Ascending aorta (tissue), 2 donors: ENCODE measurements around the gene VSIG10L2. TPM values are rescaled to one million over a fixed set of nuclear protein-coding genes. Genes with fewer than 3 reads are reported as not detected.

ENCODE experiments used
- DNase-seq, 2 donors: peaks; one replicate each; pipeline ENCODE4 v3.0.0-alpha.2; 2019; ENCODE audit warnings: low spot score in 2 of 2
- H3K27ac ChIP-seq, 2 donors: fragments of 200-600 bp; sonication (generic); one replicate each; pipeline ENCODE4 v1.5.1; 2016 to 2017; ENCODE audit warnings: mild to moderate bottlenecking in 1 of 2
- H3K27me3 ChIP-seq: fragments of 200-600 bp; sonication (generic); one replicate; pipeline ENCODE4 v1.5.1; 2017
- H3K36me3 ChIP-seq, 2 donors: fragments of 200-600 bp; sonication (generic); one replicate each; pipeline ENCODE4 v1.5.1; 2016
- H3K4me1 ChIP-seq, 2 donors: fragments of 200-600 bp; sonication (generic); one replicate each; pipeline ENCODE4 v1.5.1; 2016 to 2017; ENCODE audit warnings: mild to moderate bottlenecking in 1 of 2
- H3K4me3 ChIP-seq, 2 donors: fragments of 200-600 bp; sonication (generic); one replicate each; pipeline ENCODE4 v1.5.1; 2016 to 2017; ENCODE audit warnings: mild to moderate bottlenecking in 1 of 2
- H3K9me3 ChIP-seq, 2 donors: fragments of 200-600 bp; sonication (generic); one replicate each; pipeline ENCODE4 v1.5.1; 2016
- CTCF ChIP-seq, 3 experiments: fragments of 200-600 bp in 2 of 3; fragments of 450-650 bp in 1 of 3; sonication (generic) in 2 of 3; IDR thresholded peaks; one replicate each; pipeline ENCODE4 v1.5.1; 2016 to 2019; ENCODE audit warnings: antibody characterized with exemption in 3 of 3, mild to moderate bottlenecking in 1 of 3, moderate library complexity in 1 of 3
- intact Hi-C: fragments of 100-400 bp; cut with DNase I; formaldehyde crosslinking; loops from one replicate; pipeline ENCODE4 v1.15.1; 2023
- total RNA-seq: library from RNA; depleted of rRNA; stranded (reverse); fragments of >200 nt; gene quantifications from one replicate; pipeline ENCODE4 v1.1.0, GENCODE V29; 2016

VSIG10L2 gene
- total RNA-seq, 1 donor from 2014 or later = not detected

- Histone ChIP-seq H3K9me3 (no peaks in the 10 kb centered on the region), H3K4me1 (no peaks in the 10 kb centered on the region)
Measured at GRCh38 chr11:125924384-125925007, 21.3 kb upstream of the VSIG10L2 start.

GRCh38 chr11:125925247-125925740 is 20.6 kb upstream of the VSIG10L2 start:
- H3K4me1 ChIP-seq = no peaks in the 10 kb centered on the region
- no peaks in the 10 kb centered on the region for H3K9me3 ChIP-seq
- H3K36me3 ChIP-seq = no peaks in the 10 kb centered on the region
- H3K4me3 ChIP-seq = no peak overlapping the region
- no peak for TF ChIP-seq CTCF (IDR thresholded peaks at IDR 0.05)
- no peak overlapping the region for H3K27ac ChIP-seq
- intact Hi-C loops = no loop called here
- no peak for DNase-seq
- H3K27me3 ChIP-seq = no peaks in the 10 kb centered on the region

More at GRCh38 chr11:125924384-125925007, 21.3 kb upstream of the VSIG10L2 start:
- no peak overlapping the region for H3K4me3 ChIP-seq
- no peaks in the 10 kb centered on the region for H3K27me3 ChIP-seq
- intact Hi-C loops = no loop called here
- DNase-seq = no peak
- TF ChIP-seq CTCF (IDR thresholded peaks at IDR 0.05) = no peak
- H3K36me3 ChIP-seq = no peaks in the 10 kb centered on the region
- H3K27ac ChIP-seq = no peak overlapping the region

- no peak for DNase-seq
- Histone ChIP-seq H3K4me3 (no peak overlapping the region), H3K9me3 (no peaks in the 10 kb centered on the region), H3K4me1 (no peaks in the 10 kb centered on the region), H3K27ac (no peak overlapping the region), H3K36me3 (no peaks in the 10 kb centered on the region), H3K27me3 (no peaks in the 10 kb centered on the region)
- intact Hi-C loops = no loop called here
- no peak for TF ChIP-seq CTCF (IDR thresholded peaks at IDR 0.05)
Measured at GRCh38 chr11:125925804-125926203, 20.0 kb upstream of the VSIG10L2 start.

- TF ChIP-seq CTCF (IDR thresholded peaks at IDR 0.05) = no peak
- no peaks in the 10 kb centered on the region for H3K4me1 ChIP-seq
- intact Hi-C loops = no loop called here
Measured at GRCh38 chr11:125926682-125927081, 19.2 kb upstream of the VSIG10L2 start.

GRCh38 chr11:125929445-125930075 is 16.3 kb upstream of the VSIG10L2 start:
- no peak for TF ChIP-seq CTCF (IDR thresholded peaks at IDR 0.05)
- DNase-seq = no peak
- Histone ChIP-seq H3K27me3 (no peaks in the 10 kb centered on the region), H3K4me1 (no peaks in the 10 kb centered on the region), H3K9me3 (no peaks in the 10 kb centered on the region), H3K27ac (no peak overlapping the region), H3K36me3 (no peaks in the 10 kb centered on the region), H3K4me3 (no peak overlapping the region)
- intact Hi-C loops = no loop called here

More at GRCh38 chr11:125926682-125927081, 19.2 kb upstream of the VSIG10L2 start:
- no peak for DNase-seq
- no peaks in the 10 kb centered on the region for H3K36me3 ChIP-seq
- no peak overlapping the region for H3K4me3 ChIP-seq
- no peaks in the 10 kb centered on the region for H3K27me3 ChIP-seq
- H3K27ac ChIP-seq = no peak overlapping the region
- no peaks in the 10 kb centered on the region for H3K9me3 ChIP-seq
